ENCODE results near the gene GALNS. TPM values are rescaled to one million over a fixed set of nuclear protein-coding genes. Genes with fewer than 3 reads are reported as not detected.

Gene GALNS
- total RNA-seq, 1 experiment from 2014 or later, result 34.1 TPM

GRCh38 chr16:88876942-88877526 lies 20.3 kb upstream of the GALNS start:
- DNase-seq (ENCODE audit: low read depth), result no peak

GRCh38 chr16:88875703-88876234 lies 19.0 kb upstream of the GALNS start:
- DNase-seq (ENCODE audit: low read depth), result no peak

GRCh38 chr16:88874938-88875599 lies 18.3 kb upstream of the GALNS start:
- DNase-seq (ENCODE audit: low read depth), result no peak

GRCh38 chr16:88872650-88873331 lies 16.0 kb upstream of the GALNS start:
- no peak for DNase-seq (ENCODE audit: low read depth)

- no peak for DNase-seq (ENCODE audit: low read depth)
Measured at GRCh38 chr16:88871730-88872416, 15.1 kb upstream of the GALNS start.

- DNase-seq (ENCODE audit: low read depth), result no peak
Measured at GRCh38 chr16:88871349-88871702, 14.6 kb upstream of the GALNS start.

- DNase-seq (ENCODE audit: low read depth), result no peak
Measured at GRCh38 chr16:88870608-88871348, 14.0 kb upstream of the GALNS start.

GRCh38 chr16:88869673-88869980 lies 12.9 kb upstream of the GALNS start:
- DNase-seq (ENCODE audit: low read depth), result peak; percentile 34

GRCh38 chr16:88868974-88869672 lies 12.4 kb upstream of the GALNS start:
- DNase-seq (ENCODE audit: low read depth), result no peak

- no peak for DNase-seq (ENCODE audit: low read depth)
Measured at GRCh38 chr16:88867581-88868246, 11.0 kb upstream of the GALNS start.

GRCh38 chr16:88866151-88866920 lies 9.6 kb upstream of the GALNS start, which contains the start of gene PABPN1L:
PABPN1L (minus strand) TSS chr16:88866660; CDS start chr16:88866606, 54 bp downstream.
- no peak for DNase-seq (ENCODE audit: low read depth)

- no peak for DNase-seq (ENCODE audit: low read depth)
Measured at GRCh38 chr16:88865742-88866141, 9.0 kb upstream of the GALNS start.

GRCh38 chr16:88865310-88865709 lies 8.6 kb upstream of the GALNS start:
- no peak for DNase-seq (ENCODE audit: low read depth)

- DNase-seq (ENCODE audit: low read depth), result no peak
Measured at GRCh38 chr16:88864521-88864920, 7.8 kb upstream of the GALNS start.

GRCh38 chr16:88864099-88864498 lies 7.4 kb upstream of the GALNS start:
- no peak for DNase-seq (ENCODE audit: low read depth)

- no peak for DNase-seq (ENCODE audit: low read depth)
Measured at GRCh38 chr16:88863426-88863825, 6.7 kb upstream of the GALNS start.

GRCh38 chr16:88862968-88863367 lies 6.2 kb upstream of the GALNS start:
- DNase-seq (ENCODE audit: low read depth), result no peak

- no peak for DNase-seq (ENCODE audit: low read depth)
Measured at GRCh38 chr16:88861359-88861758, 4.6 kb upstream of the GALNS start.

GRCh38 chr16:88859381-88860091 lies 2.8 kb upstream of the GALNS start:
- DNase-seq (ENCODE audit: low read depth), result no peak
